MV-4-11 (cell line): Measurements from ENCODE around the gene NAXE.
"Not testable (repeated sequence)": the region's sequence is repeated elsewhere in the genome, so short reads cannot be mapped to it uniquely, and the experiment has no call there.

Experiments used
- DNase-seq: peaks from one replicate; lab custom pipeline; 2025; lab: John Stamatoyannopoulos, UW

Gene NAXE

GRCh38 chr1:156571261-156571852 is 20.2 kb upstream of the NAXE start:
- peak; percentile 81 for DNase-seq

GRCh38 chr1:156571919-156572662 is 19.5 kb upstream of the NAXE start, which contains the start of gene IQGAP3:
Gene IQGAP3, minus strand, starts transcription at chr1:156572565. Its CDS starts 36 bp downstream, at chr1:156572529.
- peak; percentile 74 for DNase-seq

- DNase-seq, result no peak
Observed at GRCh38 chr1:156572663-156573018, 18.9 kb upstream of the NAXE start.

GRCh38 chr1:156574039-156574633 is 17.4 kb upstream of the NAXE start:
- no peak for DNase-seq

- DNase-seq, result no peak
Observed at GRCh38 chr1:156577550-156577949, 14.0 kb upstream of the NAXE start.

- DNase-seq, result peak; percentile 32
Observed at GRCh38 chr1:156578055-156578454, 13.5 kb upstream of the NAXE start.

GRCh38 chr1:156579472-156579871 is 12.1 kb upstream of the NAXE start, which contains the start of gene TTC24:
Gene TTC24, plus strand, starts transcription at chr1:156579723. Its CDS starts 1,642 bp downstream, at chr1:156581365.
- DNase-seq, result no peak

GRCh38 chr1:156581661-156582387 is 9.8 kb upstream of the NAXE start:
- DNase-seq, result no peak

GRCh38 chr1:156582388-156583017 is 9.1 kb upstream of the NAXE start:
- no peak for DNase-seq

GRCh38 chr1:156583821-156584622 is 7.6 kb upstream of the NAXE start:
- peak; percentile 80 for DNase-seq

- DNase-seq, result no peak
Observed at GRCh38 chr1:156584813-156585212, 6.8 kb upstream of the NAXE start.

GRCh38 chr1:156586323-156586722 is 5.3 kb upstream of the NAXE start:
- no peak for DNase-seq

- DNase-seq, result peak; percentile 18
Observed at GRCh38 chr1:156586892-156587477, 4.6 kb upstream of the NAXE start.

GRCh38 chr1:156587927-156588326 is 3.6 kb upstream of the NAXE start:
- DNase-seq, result not testable (repeated sequence)

- DNase-seq, result no peak
Observed at GRCh38 chr1:156589546-156589945, 2.0 kb upstream of the NAXE start.

- no peak for DNase-seq
Observed at GRCh38 chr1:156590326-156591180, 1.0 kb upstream of the NAXE start.

- no peak for DNase-seq
Observed at GRCh38 chr1:156591181-156591431, 470 bp upstream of the NAXE start.

- DNase-seq, result no peak
Observed at GRCh38 chr1:156592158-156592909, 758 bp downstream of the NAXE start.

- DNase-seq, result no peak
Observed at GRCh38 chr1:156592910-156593660, 1.5 kb downstream of the NAXE start.
